Measurements from ENCODE around the gene MME.
A peak's percentile ranks its signal among the peaks of the same experiment; 100 is the strongest.

The MME gene

DNA sequence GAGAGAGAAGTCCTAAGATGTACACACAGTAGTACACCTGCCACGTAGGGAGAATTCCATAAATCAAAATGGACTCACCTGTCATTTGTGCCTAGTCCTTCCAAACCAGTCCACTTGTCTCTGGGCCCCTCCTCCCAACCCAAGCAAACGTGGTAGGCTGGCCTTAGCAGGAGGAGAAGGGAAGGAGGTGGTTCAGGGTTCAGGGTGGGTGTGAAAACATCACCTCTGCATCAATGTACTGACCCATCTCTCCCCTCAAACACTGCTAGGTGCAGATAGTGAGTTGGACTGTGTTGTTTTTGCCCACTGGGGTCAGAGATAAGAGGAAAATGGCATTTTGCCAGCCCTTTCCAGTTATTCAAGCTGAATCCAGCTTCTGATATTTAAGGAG is 99.3 kb downstream of the MME start:
- TF ChIP-seq, protein P1, sequence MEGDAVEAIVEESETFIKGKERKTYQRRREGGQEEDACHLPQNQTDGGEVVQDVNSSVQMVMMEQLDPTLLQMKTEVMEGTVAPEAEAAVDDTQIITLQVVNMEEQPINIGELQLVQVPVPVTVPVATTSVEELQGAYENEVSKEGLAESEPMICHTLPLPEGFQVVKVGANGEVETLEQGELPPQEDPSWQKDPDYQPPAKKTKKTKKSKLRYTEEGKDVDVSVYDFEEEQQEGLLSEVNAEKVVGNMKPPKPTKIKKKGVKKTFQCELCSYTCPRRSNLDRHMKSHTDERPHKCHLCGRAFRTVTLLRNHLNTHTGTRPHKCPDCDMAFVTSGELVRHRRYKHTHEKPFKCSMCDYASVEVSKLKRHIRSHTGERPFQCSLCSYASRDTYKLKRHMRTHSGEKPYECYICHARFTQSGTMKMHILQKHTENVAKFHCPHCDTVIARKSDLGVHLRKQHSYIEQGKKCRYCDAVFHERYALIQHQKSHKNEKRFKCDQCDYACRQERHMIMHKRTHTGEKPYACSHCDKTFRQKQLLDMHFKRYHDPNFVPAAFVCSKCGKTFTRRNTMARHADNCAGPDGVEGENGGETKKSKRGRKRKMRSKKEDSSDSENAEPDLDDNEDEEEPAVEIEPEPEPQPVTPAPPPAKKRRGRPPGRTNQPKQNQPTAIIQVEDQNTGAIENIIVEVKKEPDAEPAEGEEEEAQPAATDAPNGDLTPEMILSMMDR (conservative IDR thresholded peaks at IDR 0.05) = no peak
- no peak for TF ChIP-seq ZFX (IDR thresholded peaks at IDR 0.05)
- H3K27ac ChIP-seq = peak overlapping the region; percentile 10; the same call in 1 of the 2 replicates

DNA sequence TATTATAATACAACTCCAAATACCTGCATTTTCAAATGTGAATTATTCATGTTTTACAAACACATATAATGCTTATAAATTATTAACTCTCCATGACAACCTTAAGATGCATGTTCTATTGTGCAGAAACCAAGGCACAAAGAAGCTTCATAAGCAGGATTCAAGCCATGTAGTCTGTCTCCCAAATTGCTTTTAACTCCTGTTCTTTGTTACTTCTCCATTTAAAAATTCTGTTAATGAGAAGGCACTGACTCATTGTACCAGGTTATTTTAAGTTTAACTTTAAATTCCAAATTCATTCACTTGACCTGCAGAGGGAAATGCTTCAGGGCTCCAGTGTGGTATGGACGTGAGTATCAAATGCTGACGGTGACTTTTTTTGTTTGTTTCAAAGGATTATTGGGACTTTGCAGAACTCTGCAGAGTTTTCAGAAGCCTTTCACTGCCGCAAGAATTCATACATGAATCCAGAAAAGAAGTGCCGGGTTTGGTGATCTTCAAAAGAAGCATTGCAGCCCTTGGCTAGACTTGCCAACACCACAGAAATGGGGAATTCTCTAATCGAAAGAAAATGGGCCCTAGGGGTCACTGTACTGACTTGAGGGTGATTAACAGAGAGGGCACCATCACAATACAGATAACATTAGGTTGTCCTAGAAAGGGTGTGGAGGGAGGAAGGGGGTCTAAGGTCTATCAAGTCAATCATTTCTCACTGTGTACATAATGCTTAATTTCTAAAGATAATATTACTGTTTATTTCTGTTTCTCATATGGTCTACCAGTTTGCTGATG is 100.0 kb downstream of the MME start:
- H3K27ac ChIP-seq = no peak overlapping the region
- TF ChIP-seq ZFX (IDR thresholded peaks at IDR 0.05) = no peak
- TF ChIP-seq, protein P1 (conservative IDR thresholded peaks at IDR 0.05) = peak; percentile 12; the same call in 1 of the 2 replicates

DNA sequence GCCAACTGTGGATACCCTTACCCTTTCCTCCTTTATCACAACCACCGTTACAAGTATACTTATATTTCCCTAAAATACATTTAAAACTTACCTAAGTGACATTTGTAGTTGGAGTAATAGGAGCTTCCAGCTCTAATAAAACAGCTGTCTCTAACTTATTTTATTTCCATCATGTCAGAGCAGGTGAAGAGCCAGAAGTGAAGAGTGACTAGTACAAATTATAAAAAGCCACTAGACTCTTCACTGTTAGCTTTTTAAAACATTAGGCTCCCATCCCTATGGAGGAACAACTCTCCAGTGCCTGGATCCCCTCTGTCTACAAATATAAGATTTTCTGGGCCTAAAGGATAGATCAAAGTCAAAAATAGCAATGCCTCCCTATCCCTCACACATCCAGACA is 102.3 kb downstream of the MME start:
- no peak overlapping the region for H3K27ac ChIP-seq
- TF ChIP-seq, protein P1 (conservative IDR thresholded peaks at IDR 0.05) = no peak
- no peak for TF ChIP-seq ZFX (IDR thresholded peaks at IDR 0.05)

DNA sequence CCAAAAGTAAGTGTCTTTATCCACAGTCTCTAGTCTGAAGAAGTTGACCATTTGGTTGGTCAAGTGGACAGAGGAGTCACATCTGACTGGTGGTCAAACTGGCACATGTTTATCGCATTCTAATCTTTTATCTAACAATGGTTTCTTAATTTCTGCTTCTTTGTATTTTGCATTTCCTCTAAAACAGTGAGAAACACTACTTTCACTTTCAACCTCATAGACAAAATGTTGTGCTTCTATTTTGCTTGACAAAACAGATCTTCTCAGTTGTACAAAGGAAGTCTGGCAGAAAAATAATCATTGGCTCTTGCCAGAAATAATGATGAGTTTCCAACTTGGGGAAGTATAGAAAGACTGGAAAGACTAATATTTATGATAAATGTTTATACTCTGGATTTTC is 103.9 kb downstream of the MME start:
- TF ChIP-seq, protein P1 (conservative IDR thresholded peaks at IDR 0.05) = no peak
- no peak for TF ChIP-seq ZFX (IDR thresholded peaks at IDR 0.05)

DNA sequence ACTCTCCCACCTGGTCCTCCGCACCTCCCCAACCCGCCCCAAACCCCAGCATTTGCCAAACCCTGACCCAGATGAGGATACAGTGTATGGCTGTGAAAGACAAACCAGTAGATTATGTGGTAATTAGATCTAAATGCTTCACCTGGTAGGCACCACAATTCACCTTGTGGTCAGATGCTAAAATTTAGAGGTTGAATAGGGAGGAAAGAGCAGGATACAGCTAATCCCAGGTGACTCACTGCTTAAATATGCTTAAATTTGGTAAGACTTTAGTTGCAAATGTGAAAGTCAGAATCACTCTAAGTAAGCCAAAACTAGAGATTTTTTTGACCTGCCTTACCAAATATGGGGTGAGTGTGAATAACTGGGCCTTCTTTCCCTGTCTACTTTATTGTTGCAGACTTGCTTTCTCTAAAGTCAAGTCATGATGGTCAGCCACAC is 105.5 kb downstream of the MME start:
- TF ChIP-seq, protein P1 (conservative IDR thresholded peaks at IDR 0.05) = no peak
- no peak for TF ChIP-seq ZFX (IDR thresholded peaks at IDR 0.05)
- no peak overlapping the region for H3K27ac ChIP-seq

More for the DNA sequence above, 103.9 kb downstream of the MME start:
- H3K27ac ChIP-seq = no peak overlapping the region

DNA sequence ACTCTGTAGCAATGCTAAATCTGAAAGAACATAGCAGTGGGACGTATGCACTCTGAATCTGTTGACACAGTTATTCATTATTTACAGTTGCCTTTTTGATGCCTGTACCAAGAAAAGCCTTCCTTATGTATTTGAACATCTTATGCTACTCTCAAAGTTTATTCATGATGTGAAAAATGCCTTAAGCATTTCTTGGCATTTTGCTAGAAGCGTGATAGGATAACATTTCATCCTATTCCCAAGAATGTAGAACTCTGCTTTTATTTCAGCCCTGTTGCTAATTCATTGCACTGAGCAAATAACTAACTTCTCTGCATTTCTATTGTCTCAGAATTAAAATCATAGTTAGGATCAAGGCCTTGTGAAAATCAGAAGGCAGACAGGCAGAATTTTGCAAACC is 107.9 kb downstream of the MME start:
- TF ChIP-seq, protein P1 (conservative IDR thresholded peaks at IDR 0.05) = no peak
- TF ChIP-seq ZFX (IDR thresholded peaks at IDR 0.05) = no peak
- H3K27ac ChIP-seq = no peak overlapping the region

DNA sequence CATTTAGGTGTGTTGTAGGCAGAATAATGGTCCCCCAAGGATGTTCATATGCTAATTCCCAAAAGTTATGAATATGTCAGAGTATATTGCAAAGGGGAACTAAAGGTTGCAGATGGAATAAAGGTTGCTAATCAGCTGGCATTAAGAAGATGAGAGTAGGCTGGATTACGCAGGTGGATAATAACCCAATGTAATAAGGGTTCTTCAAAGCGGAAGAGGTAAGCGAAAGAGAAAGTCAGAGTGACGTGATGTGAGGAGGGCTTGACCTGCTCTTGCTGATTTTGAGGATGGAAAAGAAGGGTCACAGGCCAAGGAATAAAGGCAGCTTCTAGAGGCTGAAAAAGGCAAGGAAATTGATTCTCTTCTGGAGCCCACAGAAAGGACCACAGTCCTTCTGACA is 109.4 kb downstream of the MME start:
- TF ChIP-seq, protein P1 (conservative IDR thresholded peaks at IDR 0.05) = no peak
- no peak for TF ChIP-seq ZFX (IDR thresholded peaks at IDR 0.05)

More for the DNA sequence above, 109.4 kb downstream of the MME start:
- no peak overlapping the region for H3K27ac ChIP-seq

All from C4-2B (cell line).